G401.6 (cell line): Measurements from ENCODE around the gene THSD4.
"Not testable (repeated sequence)": the region's sequence is repeated elsewhere in the genome, so short reads cannot be mapped to it uniquely, and the experiment has no call there.

ENCODE experiments used
- FAIRE-seq: peaks from 2 replicates; lab custom pipeline; 2012; peaks lifted over from hg19 to GRCh38; lab: Jason Lieb, UNC

Gene THSD4

GRCh38 chr15:71431343-71432336 is 316.4 kb downstream of the THSD4 start:
- FAIRE-seq, result no peak

DNA sequence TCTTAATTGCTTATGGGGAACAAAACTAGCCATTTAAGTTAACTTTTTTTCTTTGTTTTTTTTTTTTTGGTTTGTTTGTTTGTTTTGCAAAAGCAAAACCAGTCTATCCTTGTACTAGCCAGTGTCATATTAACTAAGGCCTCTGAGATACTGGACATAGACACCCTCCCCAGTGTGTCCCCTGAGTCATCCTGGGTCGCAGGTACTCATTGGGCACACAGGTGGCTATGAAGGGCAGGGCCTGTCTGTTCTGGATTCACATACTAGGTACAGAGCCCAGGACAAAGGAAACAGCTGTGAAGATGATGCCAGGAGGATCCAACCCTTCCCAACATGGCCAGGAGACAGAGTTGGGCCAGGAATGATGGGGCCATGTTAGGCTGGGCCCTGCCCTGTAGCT is 318.1 kb downstream of the THSD4 start:
- no peak for FAIRE-seq

GRCh38 chr15:71434774-71435173 is 319.5 kb downstream of the THSD4 start:
- no peak for FAIRE-seq

GRCh38 chr15:71435552-71435951 is 320.3 kb downstream of the THSD4 start:
- FAIRE-seq, result no peak

- no peak for FAIRE-seq
These were observed 321.6 kb downstream of the THSD4 start for GRCh38 chr15:71436854-71437253.

DNA sequence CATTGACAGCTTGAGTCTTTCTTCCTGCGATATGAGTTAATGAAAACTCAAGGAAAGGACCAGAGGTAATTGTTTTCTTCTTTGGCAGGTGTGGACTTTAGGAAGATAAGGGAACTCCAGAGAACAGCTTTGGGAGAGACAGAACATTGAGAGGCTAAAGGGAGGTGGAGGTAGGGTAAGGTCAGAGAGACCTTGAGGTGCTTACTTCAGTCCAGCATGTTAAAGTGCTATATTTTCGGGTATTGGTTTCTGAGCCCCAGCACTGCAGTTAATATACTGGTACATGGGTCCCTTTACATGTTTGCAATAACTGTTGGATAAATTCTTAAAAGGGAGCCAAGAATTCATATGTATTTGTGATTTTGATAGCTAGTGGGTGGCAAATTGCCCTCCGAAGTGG is 322.1 kb downstream of the THSD4 start:
- no peak for FAIRE-seq

DNA sequence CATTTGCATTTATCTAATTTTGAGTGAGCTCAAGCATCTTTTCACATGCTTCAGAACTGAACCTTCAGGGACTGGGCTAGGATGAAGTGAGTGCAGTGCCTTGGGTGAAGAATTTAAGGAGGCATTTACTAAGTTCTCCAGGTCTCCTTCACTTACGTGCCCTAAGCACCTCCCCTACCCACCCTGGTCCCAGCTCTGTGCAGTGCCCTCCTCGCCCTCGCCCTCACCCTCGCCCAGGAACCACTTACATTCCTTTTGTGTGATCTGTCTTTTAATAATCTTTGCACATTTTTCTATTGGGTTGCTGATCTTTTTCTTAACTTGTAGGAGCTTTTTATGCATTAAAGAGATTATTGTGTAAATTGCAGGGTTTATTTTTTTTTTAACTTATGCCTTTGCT is 322.6 kb downstream of the THSD4 start:
- FAIRE-seq, result no peak

DNA sequence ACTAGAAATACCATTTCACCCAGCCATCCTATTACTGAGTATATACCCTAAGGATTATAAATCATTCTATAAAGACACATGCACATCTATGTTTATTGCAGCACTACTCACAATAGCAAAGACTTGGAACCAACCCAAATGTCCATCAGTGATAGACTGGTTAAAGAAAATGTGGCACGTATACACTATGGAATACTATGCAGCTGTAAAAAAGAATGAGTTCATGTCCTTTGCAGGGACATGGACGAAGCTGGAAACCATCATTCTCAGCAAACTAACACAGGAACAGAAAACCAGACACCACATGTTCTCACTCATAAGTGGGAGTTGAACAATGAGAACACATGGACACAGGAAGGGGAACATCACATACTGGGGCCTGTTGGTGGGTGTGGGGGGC is 324.2 kb downstream of the THSD4 start:
- not testable (repeated sequence) for FAIRE-seq

- peak; percentile 39 for FAIRE-seq
These were observed 325.3 kb downstream of the THSD4 start for GRCh38 chr15:71440489-71441110.

- no peak for FAIRE-seq
These were observed 328.3 kb downstream of the THSD4 start for GRCh38 chr15:71443538-71443937.

DNA sequence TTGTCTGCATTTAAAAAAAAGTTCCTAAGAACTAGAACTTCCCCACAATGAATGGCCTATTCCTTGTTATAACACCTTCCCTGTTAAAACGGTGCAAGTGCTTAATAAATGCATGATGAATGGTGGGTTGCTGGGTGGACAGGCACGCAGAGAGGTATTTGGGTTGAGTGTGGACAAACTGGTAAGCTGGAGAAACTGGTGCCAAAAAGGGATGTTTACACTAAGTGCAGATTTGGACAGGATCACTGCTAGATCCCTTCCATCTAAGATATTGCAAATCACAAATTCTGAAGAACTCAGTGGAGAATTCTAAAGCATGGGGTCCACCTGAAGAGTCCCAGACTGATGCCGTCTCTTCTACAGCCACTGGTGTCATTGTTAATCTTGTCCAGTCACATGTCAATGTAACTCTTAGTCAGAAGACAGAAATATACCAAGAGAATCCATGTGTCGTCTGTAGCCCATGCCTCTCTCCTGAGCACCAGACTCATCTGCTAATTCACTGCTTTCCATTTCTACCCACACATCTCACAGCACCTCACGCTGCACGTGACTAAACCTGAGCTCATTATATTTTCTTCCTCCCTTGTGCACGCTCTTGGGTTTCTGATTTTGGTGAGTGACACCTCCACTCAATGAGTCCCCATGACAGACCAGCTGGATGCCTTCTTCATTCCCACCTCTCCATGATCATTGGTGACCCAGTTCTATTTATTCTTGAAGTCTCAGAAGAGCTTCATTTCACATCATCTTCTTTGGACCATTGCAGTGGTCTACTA is 328.9 kb downstream of the THSD4 start:
- no peak for FAIRE-seq

DNA sequence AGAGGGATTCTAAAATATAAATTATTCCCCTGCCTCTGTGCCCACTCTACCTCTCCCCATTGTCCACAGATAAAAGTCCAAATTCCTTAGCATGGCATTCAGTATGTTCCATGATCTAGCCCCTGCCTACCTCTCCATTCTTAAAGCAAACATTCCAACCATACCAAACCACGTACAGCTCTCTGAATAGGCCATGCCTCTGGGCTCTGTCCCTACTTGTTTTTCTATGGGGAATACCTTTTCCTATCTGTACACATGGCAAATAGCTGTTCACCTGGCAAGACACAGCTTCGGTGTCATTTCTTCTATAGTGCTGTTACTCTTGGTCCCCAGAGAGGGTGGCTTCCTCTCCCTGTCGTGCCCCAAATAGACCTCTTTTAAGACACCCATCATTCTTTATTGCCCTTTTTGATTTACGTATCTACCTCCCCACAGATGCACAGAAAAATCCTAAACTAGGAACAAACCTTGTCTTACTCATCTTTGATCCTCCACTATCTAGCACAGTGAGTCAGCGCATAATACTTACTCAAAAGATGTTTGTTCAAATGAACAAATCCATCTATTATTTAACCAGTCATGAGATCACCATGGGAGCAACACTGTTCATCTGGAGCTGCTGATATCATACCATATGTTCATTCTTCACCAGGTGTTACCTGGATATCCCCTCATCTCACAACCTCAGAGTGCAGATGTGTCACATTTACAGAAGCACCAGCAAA is 329.8 kb downstream of the THSD4 start:
- FAIRE-seq, result no peak

GRCh38 chr15:71447328-71448250 is 332.3 kb downstream of the THSD4 start:
- FAIRE-seq, result no peak

DNA sequence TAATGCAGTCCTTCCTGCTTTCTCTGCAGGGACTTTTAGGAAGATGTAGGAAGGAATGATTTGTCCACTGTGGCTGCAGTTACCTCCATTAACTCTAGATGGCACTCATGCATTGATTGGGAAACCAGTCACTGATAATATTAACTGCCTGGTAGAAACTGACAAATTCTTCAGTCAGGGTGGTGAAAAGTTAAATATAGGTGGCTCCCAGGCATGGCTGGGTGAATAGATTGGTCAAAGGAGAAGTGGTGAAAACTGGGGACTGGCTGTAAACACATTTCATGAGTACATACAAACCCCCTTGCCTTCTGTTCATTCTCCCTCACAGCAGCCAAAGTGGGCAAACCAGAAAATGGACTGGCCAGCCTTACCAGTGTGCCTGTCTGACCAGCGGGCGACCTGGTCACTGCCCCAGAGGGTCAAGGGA is 333.4 kb downstream of the THSD4 start:
- no peak for FAIRE-seq

DNA sequence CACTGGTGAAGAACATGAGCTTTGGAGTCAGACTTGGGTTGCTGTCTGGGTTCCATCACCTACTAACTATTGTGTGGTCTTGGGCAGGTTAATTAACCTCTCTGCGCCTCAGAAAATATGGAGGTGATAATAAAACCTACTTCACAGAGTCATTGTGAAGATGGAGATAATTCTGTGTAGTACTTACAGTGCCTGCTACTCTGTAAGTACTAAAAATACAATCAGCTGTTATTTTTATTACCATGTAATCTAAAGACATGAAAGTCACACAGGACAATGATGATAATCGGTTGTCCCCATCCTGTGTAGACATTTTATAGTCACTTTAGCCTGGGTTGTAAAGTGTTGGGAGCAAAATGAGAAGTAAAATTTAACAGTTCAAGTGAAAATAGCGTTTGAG is 334.1 kb downstream of the THSD4 start:
- FAIRE-seq, result no peak

GRCh38 chr15:71449956-71450355 is 334.7 kb downstream of the THSD4 start:
- no peak for FAIRE-seq

DNA sequence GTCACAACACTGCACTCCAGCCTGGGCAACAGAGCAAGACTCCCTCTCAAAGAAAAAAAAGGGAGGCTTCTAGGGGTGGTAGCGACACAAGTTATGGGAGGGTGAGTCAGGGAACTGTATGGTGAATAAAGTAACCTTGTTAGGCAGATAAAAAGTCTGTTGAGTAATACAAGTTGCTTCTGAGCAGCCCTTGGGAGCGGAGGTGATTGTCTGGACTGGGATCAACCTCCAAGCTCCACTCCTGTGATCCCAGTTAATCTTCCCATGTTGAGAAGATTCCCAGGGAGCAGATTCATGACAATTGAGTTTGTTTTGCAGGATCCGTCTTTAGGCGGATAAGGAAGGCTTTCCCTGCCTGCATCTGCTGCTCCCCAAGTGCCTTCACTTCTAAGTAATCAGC is 335.9 kb downstream of the THSD4 start:
- FAIRE-seq, result no peak

- no peak for FAIRE-seq
These were observed 337.6 kb downstream of the THSD4 start for GRCh38 chr15:71452893-71453292.

DNA sequence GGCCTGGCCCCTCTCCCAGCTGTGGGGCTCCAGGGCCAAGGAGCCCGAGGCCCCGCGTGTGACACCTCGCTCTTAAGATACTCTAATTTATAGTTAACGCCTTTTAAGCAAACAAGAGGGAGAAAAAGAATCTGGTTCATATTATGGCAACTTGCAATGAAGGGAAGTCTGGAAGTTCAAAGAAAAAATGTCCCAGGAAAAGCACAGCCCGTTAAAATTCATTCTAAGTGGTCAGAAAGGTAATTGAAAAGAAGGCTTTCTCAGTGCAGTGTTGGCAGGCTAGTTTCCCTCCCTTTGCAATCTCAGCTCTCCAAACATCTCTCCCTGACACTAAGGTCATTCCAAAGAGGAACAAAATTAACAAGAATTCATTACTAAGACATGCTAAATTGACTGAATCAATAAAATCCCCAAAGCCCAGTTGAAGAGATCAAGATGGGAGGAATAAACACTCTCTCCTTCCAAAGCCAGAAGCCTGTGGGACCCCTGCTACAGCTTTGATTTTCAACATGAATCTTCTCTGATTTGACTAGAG is 339.3 kb downstream of the THSD4 start:
- no peak for FAIRE-seq

GRCh38 chr15:71455107-71455506 is 339.8 kb downstream of the THSD4 start:
- FAIRE-seq, result no peak

- FAIRE-seq, result no peak
These were observed 340.6 kb downstream of the THSD4 start for GRCh38 chr15:71455878-71456277.
